Iris pigment epithelial cell (primary cell): ENCODE data around the gene UBE2Q1.
A peak's percentile ranks its signal among the peaks of the same experiment; 100 is the strongest.

Experiments
- DNase-seq: peaks from one replicate; pipeline ENCODE4 v3.0.0-alpha.2; 2011; ENCODE audit warnings: low read depth

UBE2Q1 gene

DNA sequence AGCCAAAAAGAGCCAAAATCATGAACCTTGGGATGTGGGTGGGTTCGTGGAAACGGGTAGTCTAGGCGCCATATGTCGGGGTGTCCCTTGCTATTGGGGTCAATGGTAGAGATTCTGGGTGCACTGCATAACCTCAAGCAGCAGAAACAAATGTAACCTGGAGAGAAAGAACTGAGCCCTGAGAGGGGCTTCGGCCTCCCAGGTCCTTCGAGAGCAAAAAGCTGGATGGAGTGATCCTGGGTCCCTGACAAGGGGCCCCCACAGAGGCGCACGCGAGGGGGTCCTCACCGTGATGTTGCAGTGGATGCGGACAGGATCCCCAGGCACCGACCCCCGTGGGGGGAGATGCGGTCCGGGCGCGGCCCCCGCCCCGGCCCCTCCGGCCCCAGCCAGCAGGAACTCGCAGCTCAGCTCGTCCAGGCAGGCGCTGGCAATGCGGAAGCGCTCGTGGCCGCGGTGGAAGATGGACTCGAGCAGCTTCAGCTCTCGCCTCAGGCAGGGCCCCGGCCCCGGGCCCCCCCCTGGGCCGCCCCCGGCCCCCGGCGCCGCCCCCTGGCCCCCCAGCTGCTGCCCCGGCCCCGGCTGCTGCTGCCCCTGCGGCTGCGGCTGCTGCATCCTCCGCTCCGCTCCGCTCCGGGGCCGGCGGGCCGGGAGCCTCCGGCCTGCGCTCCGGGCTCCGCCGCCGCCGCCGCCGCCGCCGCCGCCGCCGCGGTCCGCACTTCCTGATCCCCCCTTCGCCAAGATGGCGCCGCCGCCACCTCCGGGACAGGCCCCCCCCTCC, at the start of gene UBE2Q1:
Gene UBE2Q1, minus strand, starts transcription at position 724 of the 781 bp plus-strand sequence. Its CDS starts 109 bp downstream, at position 615.
- DNase-seq = peak; percentile 39

DNA sequence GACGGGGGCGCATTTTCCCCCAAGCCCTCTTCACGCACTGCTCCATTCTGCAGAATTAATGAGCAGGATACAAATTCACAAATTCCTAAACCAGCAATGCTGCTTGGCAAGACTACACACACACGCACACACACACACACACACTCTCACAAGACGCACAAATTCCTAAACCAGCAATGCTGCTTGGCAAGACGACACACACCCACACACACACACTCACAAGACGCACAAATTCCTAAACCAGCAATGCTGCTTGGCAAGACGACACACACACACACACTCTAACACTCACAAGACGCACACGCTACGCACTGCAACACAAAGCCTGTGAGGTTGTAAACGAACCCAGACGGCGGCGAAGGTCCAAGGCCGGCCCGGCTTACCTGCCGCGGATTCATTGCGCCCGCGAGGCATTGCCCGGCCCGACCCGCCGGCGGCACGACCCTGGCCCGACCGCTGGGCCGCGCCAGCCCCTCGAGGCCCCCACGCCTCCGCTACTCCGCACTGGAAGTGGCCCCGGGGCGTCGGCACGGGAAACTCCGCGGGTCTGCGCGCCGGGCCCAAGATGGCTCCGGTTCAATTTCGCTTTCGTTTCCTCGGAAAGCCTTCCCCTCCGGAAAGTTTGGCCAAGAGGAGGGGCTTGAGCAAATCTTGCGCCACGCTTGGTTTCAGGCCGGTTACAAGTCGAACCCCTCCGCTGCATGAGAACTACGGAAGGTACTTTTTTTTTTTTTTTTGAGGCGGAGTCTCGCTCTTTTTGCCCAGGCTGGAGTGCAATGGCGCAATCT, 49.3 kb upstream of the UBE2Q1 start, which contains the start of gene ADAR:
Gene ADAR, minus strand, starts transcription at position 578 of the 788 bp plus-strand sequence. Its CDS starts 180 bp downstream, at position 398.
- peak; percentile 99 for DNase-seq

GRCh38 chr1:154607106-154607608, 48.7 kb upstream of the UBE2Q1 start:
- peak; percentile 65 for DNase-seq

DNA sequence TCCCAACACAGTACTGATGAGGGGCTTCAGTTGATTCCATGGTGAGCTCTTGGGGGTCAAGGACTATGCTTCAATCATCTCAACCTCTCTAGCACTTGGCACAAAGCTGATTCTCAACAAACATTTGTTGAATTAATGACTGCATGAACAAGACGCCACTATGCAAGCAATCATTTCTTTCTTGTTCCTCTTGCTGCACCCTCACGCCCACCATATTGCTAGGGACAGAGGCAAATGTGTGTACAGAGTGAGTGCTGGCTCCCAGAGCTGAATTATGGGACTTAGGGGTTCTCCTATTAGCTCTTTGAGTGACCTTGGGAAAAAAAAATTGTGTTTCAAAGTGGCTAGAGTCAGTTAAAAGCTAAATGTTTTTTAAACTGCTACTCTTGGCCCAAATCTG, 47.1 kb upstream of the UBE2Q1 start:
- no peak for DNase-seq

DNA sequence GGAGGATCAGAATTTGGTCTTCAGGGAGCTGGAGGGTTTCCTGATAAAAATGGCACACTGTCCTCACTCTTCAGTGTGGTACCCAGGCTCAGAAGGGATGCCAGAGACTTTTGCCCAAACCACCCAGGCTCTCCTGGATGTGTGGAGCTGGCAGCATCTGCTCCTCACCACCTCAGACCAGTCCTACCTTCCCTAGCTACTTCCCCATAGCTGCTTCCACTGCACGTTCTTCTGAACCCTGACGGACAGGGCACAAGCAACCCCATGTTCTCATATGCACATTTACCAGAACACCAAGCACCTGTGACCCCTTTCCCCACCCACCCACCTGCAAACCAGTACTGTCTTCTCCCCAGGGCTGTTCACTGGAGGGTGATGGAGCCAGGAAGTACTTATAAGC, 44.9 kb upstream of the UBE2Q1 start:
- no peak for DNase-seq

DNA sequence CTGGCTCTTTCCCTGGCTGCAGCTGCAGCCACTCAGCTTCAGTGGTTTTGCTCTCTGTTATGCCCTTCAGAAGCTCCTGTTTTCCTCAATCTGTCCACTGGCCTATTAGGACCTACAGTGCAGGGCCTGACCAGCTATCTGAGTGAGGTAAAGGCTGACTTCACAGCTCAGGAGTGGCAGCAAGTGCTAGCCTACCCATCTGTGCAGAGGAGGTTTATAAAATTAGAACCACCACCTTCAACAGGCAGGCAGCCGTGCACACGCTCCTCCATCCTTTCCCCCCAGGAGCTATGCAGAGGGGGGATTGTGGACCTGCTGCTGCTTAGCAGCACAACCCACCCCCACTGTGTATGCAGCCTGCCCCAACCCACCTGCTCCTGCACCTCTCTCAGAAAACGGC, 41.2 kb upstream of the UBE2Q1 start:
- DNase-seq = peak; percentile 49

GRCh38 chr1:154598871-154599635, 40.6 kb upstream of the UBE2Q1 start:
- no peak for DNase-seq

DNA sequence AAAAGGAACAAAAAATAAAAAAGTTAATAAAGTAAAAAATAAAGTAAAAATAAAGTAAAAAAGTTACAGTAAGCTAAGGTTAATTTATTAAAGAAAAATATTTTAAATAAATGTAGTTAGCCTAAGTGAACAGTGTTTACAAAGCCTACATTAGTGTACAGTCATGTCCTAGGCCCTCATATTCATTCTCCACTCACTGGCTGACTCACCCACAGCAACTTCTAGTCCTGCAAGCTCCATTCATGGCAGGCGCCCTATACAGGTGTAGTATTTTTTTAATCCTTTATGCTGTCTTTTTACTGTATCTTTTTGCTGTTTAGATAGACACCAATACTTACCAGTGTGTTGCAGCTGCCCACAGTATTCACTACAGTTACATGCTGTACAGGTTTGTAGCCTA, 37.2 kb upstream of the UBE2Q1 start:
- DNase-seq = peak; percentile 78

- no peak for DNase-seq
Observed at GRCh38 chr1:154594811-154595210, 36.3 kb upstream of the UBE2Q1 start.

DNA sequence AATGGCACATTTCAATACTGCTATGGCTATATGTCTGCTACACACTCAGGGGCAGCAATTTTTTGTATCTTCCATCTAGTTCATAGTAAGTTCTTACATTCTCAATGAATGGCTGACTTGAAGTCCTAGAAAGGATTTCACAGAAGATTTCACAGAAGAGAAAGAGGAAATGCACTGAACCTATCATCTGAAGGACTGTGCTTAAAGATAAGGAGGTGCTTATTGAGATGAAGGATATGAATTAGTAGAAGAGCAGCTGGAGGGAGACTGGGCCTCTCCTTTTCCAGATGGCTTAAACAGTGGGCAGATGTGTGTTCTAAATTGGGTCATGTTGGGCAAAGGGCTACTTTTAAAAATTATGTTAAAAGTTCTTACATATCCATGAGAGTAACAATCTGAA, 34.9 kb upstream of the UBE2Q1 start:
- no peak for DNase-seq

DNA sequence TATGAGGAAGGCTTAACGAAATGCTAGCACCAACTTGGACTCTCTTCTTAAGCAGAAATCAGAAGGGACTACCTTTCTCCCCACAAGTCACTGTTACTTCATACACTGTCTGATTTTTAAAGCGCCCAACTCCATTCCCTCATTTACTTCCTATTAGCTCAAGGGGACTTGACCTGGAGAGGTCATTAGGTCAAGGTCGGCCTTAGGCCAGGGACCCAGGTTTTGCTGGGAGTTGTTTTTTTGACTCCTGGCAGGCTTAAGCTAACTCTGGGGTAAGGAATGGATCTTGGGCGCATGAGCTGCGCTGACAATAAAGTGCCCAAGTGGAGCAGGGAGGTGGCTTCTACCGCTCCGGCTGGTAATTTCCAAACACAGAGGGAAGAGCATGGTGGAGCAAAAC, 32.7 kb upstream of the UBE2Q1 start:
- no peak for DNase-seq

GRCh38 chr1:154590756-154591155, 32.3 kb upstream of the UBE2Q1 start:
- DNase-seq = peak; percentile 31

DNA sequence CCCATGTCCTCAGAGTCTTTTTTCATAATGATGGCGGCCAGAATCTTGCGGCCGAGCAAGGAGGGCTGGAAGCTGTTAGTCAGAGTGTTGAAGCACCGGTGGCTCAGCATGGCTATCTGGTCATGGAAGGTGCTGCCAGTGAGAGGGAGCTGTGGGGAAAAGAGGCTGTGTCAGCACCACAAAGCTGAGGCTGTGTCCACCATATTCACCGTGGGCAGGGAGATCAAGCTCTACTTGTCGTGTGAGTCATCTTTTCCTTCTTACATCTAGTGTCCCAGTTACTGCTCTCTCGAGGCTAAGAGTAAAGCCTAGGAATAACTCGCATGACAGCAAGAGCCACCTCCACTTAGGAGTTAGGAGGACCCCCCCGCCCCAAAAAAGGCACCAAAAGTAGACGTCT, 31.3 kb upstream of the UBE2Q1 start:
- DNase-seq = peak; percentile 68

GRCh38 chr1:154586641-154587040, 28.2 kb upstream of the UBE2Q1 start:
- no peak for DNase-seq

- no peak for DNase-seq
Observed at GRCh38 chr1:154586231-154586630, 27.8 kb upstream of the UBE2Q1 start.

DNA sequence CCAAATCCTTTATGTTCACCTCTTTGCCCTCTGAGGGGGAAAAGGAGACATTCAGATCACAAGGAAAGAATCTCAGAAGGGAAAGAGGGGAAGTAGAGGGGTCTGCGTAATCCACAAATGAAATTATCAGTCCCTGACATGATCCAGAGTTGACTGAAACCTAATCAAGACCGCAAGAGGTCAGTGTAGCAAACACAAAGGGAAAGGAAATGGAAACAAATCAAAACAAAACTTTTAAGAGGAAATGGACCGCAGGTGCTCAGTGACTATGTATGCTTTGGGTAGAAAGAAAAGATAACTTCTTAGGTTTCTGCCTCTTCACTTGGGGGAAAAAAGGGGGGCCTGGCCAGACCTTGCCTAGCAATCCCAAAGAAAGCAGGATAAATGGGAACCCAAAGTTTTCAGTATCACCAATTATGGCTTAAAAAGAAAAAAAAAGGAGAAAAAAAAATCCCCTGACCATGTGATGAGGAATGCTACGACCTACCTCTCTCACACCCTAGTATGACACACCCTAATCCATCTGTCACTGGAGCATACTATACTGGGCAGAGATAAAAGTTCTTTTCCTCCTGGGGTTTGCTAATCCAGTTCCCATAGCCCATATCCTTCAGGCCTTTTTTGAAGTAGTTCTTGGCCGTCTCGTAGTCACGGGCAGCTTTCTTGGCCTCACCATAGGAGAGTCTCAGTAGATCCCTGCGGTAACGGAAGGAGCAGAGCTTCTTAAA, 26.0 kb upstream of the UBE2Q1 start:
- no peak for DNase-seq

- DNase-seq = no peak
Observed at GRCh38 chr1:154583773-154584172, 25.3 kb upstream of the UBE2Q1 start.

DNA sequence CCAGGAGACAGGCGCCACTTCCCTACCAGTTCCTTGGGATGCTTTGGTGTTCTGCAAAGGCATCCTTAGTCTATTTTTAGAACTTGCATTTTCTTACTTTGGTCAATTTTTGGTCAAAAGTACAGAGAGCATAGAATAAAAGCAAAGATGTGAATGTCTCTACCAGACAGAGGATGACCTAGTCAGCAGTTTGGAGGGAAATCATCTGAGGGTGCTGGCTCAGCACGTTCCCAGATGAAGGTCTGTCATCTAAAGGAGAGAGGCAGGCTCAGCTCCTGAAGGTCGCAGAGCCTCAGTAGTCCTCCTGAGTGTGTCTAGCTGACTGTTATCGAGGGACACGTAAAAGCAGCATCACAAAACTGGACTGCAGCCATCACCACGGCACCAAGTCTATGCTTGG, 24.4 kb upstream of the UBE2Q1 start:
- no peak for DNase-seq

DNA sequence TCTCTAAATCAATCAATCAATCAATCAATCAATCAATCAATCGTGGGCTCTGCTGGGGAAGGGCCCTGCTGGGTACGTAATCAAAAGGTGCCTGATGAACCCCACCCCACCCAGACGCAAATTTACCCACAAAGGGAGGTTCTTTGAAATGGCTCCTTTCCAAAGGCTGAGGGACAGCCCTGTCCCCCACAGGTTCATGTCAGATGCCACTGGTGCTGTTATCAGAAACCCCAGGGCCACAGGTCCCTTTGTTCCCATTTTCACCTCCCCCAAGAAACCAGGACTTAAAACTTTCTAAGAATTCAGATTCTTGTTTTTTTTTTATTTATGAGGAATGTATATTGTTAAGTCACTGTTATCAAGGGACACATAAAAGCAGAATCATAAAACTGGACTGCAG, 23.3 kb upstream of the UBE2Q1 start:
- no peak for DNase-seq

GRCh38 chr1:154579374-154579773, 20.9 kb upstream of the UBE2Q1 start:
- DNase-seq = no peak

DNA sequence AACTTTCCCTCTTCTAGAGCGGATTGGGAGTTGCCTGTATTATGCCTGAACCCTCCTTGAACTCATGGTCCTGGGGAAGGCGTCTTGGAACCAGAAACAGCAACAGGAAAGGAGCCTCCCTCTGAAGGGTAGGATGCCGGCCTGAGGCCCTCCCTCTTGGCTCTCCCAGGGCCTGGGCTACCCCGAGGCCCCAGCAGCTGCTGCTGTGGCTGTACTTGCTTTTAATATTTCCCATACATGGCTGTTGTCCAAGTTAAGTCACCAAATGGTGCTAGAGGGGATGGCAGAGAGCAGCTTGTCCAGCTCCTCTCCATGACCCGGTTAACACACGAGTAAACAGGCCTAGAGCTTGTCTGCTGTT, 19.6 kb upstream of the UBE2Q1 start:
- DNase-seq = no peak
